Measurements from ENCODE around the gene GLUD2.

GRCh38 chrX:121030083-121030482 lies 17.3 kb upstream of the GLUD2 start:
- TF ChIP-seq CTCF (IDR thresholded peaks at IDR 0.05), result no peak
- no peak for TF ChIP-seq POLR2A (IDR thresholded peaks at IDR 0.05)
